SJSA1 (cell line): Measurements from ENCODE around the gene IRS2. TPM values are rescaled to one million over a fixed set of nuclear protein-coding genes. Genes with fewer than 3 reads are reported as not detected.

Source experiments
- DNase-seq, 2 experiments: peaks; one replicate each; pipeline ENCODE4 v3.0.0-alpha.2; 2015 to 2020; ENCODE audit warnings: low spot score in 2 of 2, low read depth in 1 of 2
- H3K27ac ChIP-seq: fragments of 250-450 bp; sonication (Bioruptor Pico); 2 replicates; pipeline ENCODE4 v1.5.1; 2020; ENCODE audit warnings: mild to moderate bottlenecking, moderate library complexity
- H3K27me3 ChIP-seq: fragments of 250-450 bp; sonication (Bioruptor Pico); replicated peaks from 2 replicates; pipeline ENCODE4 v1.5.1; 2020; ENCODE audit warnings: mild to moderate bottlenecking, moderate library complexity
- H3K36me3 ChIP-seq: fragments of 250-450 bp; sonication (Bioruptor Pico); 2 replicates; pipeline ENCODE4 v1.5.1; 2020; ENCODE audit warnings: mild to moderate bottlenecking
- H3K4me1 ChIP-seq: fragments of 250-450 bp; sonication (Bioruptor Pico); replicated peaks from 2 replicates; pipeline ENCODE4 v1.6.1; 2021; ENCODE audit warnings: mild to moderate bottlenecking
- H3K4me3 ChIP-seq: fragments of 250-450 bp; sonication (Bioruptor Pico); 2 replicates; pipeline ENCODE4 v1.5.1; 2020; ENCODE audit warnings: mild to moderate bottlenecking
- H3K9me3 ChIP-seq: fragments of 250-450 bp; sonication (Bioruptor Pico); replicated peaks from 2 replicates; pipeline ENCODE4 v1.5.1; 2020; ENCODE audit warnings: mild to moderate bottlenecking
- total RNA-seq: library from RNA; depleted of rRNA; stranded (reverse); fragments of >200 nt; shearing (Covaris generic); gene quantifications from 2 replicates; pipeline ENCODE4 v1.2.3, GENCODE V29; 2014

The IRS2 gene
- total RNA-seq, 1 experiment from 2014 or later, result 8.1 TPM

DNA sequence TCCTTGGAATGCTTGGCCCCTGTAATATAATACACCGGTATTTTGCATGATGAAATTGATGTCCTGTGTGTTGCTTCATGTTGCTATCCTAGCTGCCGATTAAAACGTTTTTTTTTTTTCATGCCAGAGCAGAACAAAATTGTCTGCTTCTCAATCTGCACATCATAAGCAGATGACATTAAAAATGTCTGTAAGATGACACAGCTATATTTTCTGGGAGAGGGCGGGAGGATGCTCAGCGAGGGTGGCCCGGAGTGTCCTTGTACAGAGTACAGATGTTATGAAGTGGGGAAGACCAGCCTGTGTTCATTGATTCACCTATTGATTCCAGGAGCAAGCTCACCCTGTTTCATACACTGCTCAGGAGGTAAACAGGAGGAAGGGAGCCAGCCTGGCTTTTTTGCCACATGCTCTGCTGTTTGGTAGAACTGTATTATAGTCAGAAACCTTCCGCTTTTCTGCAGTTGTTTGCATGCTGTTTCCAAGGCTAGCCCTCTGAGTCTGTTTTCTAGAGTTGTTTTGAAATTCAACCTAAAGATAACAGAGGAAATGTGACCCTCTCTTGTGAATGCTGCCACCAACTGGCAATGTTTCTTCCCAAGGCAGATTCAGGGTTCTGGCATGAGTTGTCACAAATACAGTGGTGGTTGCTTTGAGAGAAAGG is 4.7 kb upstream of the IRS2 start:
- no peak overlapping the region for H3K27ac ChIP-seq

DNA sequence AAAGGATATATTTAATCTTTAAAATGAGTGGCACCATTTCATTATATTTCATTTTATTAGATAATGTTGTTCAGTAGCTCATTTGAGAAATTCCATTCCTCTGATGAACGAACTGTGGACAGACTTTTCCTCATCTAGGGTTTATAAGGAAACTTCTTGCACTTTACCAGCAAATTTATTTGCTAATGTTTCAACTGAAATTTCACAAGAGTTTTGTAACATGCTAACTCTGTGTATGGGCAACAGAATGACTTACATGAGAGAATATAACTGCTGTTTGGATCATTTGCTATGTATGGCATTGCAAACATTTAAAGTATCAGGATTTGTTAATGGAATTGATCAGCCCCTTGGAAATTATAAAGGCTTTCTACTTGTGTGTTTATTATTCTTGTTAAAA is 3.7 kb upstream of the IRS2 start:
- Histone ChIP-seq H3K36me3 (peaks cover 9% of the 10 kb centered on the region), H3K27ac (no peak overlapping the region), H3K27me3 (peaks cover 83% of the 10 kb centered on the region), H3K4me3 (no peak overlapping the region), H3K9me3 (peaks cover 10% of the 10 kb centered on the region), H3K4me1 (peaks cover 16% of the 10 kb centered on the region)
- DNase-seq, result no peak

More for the DNA sequence above, 4.7 kb upstream of the IRS2 start:
- no peak overlapping the region for H3K4me3 ChIP-seq
- H3K9me3 ChIP-seq, result peaks cover 4% of the 10 kb centered on the region
- H3K4me1 ChIP-seq, result peaks cover 9% of the 10 kb centered on the region
- peak; percentile 77 to 84 for DNase-seq
- peaks cover 92% of the 10 kb centered on the region for H3K27me3 ChIP-seq
- peaks cover 3% of the 10 kb centered on the region for H3K36me3 ChIP-seq

DNA sequence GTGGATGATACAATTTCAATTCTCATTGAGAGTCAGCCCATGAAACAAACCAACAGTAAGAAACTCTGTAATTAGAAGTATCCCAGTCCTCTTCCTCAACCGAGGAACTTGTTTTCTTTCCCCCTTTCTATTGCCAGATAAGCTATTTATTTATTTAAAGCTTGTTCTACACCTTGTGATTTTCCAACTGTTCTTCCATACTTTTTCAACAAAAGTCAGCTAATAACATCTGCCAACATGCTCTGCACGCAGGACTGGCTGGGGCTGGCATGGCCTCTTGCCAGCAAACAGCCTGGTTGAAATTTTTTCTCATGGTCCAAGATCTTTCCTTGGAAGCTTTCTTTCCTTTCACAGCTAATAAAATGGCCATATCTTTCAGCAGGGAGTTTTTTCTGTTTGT is 2.9 kb upstream of the IRS2 start:
- peaks cover 14% of the 10 kb centered on the region for H3K36me3 ChIP-seq
- H3K9me3 ChIP-seq, result peaks cover 16% of the 10 kb centered on the region
- peaks cover 76% of the 10 kb centered on the region for H3K27me3 ChIP-seq
- H3K4me1 ChIP-seq, result peaks cover 24% of the 10 kb centered on the region
- peak in 1 of 2 experiments; percentile 55 for DNase-seq
- H3K27ac ChIP-seq, result no peak overlapping the region
- H3K4me3 ChIP-seq, result no peak overlapping the region

DNA sequence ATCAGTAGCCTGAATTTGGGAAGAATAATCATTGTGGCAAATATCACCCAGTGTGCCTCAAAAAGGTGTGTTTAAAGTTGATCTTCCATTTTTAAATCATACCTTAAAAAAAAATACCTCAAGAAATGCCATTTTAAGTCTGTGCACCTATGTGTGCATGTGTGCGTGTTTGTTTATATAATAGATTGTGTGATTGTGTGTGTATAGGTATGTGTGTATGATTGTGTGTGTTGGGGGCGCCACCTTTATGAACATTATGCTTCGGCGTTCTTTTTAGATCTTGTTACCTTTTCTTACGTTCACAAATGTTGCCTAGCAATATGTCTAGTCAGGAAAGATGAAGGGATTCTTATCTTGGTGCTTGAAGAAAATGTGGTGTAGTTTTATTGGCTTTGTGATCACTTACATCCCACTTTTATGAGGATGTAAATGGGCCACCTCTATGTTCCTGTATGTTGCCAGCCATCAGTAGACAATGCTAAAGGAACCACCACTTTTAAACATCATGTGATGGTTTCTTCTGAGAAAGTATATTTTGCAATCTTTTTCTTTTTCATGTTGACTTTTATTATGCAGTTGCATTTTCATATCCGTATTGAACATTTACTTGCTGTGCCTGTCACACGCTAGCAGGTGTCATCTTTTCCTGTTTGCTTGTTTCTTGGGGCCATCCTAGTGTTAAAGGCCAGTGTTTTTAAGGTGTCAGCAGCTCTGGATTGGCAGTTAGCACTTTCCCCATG is 2.2 kb upstream of the IRS2 start:
- peak in 1 of 2 experiments; percentile 45 for DNase-seq

DNA sequence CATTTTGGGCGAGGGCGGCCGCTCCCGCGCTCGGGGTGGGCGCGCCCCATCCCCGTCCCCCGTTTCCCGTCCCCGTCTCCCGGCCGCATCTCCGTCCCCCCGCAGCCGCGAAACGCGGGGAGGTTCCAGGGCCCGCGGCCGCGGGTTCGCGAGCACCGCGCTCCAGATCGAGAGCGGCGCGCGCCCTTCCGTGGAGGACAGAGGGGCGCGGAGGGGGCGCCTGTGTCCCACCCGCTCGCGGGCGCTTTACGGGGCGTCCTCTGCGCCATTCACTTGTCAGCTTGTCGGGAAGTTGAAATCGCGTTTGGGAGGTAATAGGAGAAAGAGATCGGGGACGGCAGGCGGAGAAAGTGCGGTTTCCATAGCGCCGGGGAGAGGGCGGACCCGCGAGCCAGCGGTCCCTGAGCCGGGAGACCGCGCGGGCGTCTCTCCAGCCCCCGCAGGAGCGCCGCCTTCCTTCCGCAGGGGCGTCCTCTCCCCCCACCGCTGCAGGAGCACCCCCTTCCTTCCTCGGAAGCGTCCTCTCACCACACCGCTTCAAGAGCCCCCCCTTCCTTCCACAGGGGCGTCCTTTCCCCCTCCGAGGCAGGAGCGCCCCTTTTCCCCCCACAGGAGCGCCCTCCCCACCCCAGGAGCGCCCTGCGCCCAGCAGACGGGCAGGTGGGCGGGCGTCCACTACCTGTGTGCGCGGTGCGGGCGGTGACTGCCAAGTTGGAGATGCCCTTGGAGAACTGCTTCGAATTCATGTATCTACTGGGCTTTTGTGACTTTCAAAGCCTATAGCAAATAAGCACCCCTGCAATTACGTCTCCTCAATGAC is 962 bp upstream of the IRS2 start:
- Histone ChIP-seq H3K27me3 (peaks cover 57% of the 10 kb centered on the region), H3K36me3 (peaks cover 34% of the 10 kb centered on the region), H3K4me1 (peaks cover 29% of the 10 kb centered on the region), H3K9me3 (peaks cover 27% of the 10 kb centered on the region), H3K27ac (peak overlapping the region; percentile 72), H3K4me3 (peak overlapping the region; percentile 85)
- DNase-seq, result peak; percentile 88 to 95

More for the DNA sequence above, 2.2 kb upstream of the IRS2 start:
- Histone ChIP-seq H3K4me3 (no peak overlapping the region), H3K27me3 (peaks cover 69% of the 10 kb centered on the region), H3K9me3 (peaks cover 23% of the 10 kb centered on the region), H3K27ac (no peak overlapping the region), H3K36me3 (peaks cover 22% of the 10 kb centered on the region), H3K4me1 (peaks cover 29% of the 10 kb centered on the region)

DNA sequence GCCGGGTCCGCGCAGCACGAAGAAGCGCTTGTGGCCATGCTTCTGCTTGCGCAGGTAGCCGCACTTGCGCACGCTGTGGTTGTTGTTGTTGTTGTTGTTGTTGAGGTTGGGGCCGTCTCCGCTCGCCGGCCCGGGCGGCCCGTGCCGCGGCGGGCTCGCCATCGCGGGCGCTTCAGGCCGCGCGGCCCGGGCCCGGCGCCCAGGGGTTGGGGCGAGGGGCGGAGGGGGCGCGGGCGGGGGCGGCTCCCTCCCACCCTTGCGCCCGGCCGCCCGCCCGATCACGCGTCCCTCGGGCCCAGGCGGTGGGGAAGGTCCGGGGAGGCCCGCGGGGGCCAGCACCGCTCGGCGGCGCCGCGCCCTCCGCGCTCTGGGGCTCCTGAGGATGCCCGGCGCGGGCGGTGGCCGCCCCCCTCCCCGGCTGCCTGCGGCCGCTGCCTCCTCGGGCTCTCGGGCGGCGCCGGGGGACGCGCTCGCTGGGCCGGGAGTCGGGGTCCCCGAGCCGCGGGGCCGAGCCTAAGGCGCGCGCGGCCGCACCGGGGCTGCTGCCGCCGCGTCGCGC is 412 bp downstream of the IRS2 start:
- Histone ChIP-seq H3K4me3 (peak overlapping the region; percentile 85), H3K4me1 (peaks cover 38% of the 10 kb centered on the region), H3K9me3 (peaks cover 27% of the 10 kb centered on the region), H3K27ac (no peak overlapping the region), H3K27me3 (peaks cover 44% of the 10 kb centered on the region), H3K36me3 (peaks cover 47% of the 10 kb centered on the region)
- no peak for DNase-seq

DNA sequence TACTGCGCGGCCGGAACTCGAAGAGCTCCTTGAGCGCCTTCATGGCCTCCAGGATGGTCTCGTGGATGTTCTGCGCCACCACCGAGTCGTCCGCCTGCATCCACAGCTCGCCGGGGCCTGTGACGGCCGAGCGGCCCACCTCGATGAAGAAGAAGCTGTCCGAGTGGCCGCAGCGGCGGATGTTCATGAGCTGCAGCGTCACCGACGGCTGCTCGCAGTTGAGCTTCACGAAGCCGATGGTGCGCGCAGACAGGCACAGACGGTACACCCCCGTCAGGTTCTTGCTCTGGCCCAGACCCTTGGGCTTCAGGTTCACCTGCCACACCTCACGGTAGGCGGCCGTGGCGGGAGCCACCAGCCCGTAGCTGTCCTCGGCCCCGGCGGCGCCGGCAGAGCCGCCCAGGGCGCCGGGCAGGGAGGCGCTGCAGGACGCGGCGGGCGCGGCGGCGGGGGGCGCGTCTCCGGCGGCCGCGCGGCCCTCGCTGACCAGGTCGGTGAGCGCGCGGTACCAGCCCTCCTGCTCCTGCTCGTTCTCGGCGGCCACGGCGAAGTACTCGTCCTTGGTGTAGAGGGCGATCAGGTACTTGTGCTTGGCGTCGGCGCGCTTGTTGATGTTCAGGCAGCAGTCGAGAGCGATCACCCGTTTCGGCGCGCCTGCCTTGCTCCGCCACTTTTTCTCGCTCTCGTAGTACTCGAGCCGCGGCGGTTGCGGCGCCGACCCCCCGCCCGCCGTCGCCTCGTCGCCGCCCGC is 1.1 kb downstream of the IRS2 start:
- peak overlapping the region; percentile 85 for H3K4me3 ChIP-seq
- DNase-seq, result peak; percentile 91 to 96
- H3K27ac ChIP-seq, result no peak overlapping the region
- H3K36me3 ChIP-seq, result peaks cover 54% of the 10 kb centered on the region
- H3K27me3 ChIP-seq, result peaks cover 37% of the 10 kb centered on the region
- H3K4me1 ChIP-seq, result peaks cover 45% of the 10 kb centered on the region
- H3K9me3 ChIP-seq, result peaks cover 27% of the 10 kb centered on the region

DNA sequence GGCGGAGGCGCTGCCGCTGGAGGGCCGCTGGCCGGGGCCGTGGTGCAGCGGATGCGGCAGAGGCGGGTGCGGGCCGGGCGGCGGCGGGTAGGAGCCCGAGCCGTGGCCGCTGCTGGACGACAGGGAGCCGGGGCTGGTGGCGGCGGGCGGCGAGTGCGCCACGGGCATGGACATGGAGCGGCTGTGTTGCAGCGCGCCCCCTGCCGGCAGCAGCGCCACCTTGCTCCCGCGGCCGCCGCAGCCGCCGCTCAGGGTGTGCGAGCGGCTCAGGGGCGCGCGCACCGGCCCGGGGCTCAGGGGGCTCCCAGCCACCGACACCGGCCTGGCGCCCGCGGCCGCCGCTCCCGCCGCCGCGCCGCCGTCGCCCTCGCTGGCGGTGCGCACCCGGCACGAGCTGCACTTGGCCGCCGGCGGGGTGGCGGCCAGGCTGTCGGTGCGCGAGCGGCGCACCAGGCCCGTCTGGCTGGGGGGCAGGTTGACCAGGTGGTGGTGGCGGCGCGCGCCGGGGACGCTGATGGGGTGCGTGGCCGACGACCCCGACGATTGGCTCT is 1.7 kb downstream of the IRS2 start:
- Histone ChIP-seq H3K27me3 (peaks cover 31% of the 10 kb centered on the region), H3K9me3 (peaks cover 27% of the 10 kb centered on the region), H3K36me3 (peaks cover 59% of the 10 kb centered on the region), H3K4me3 (peak overlapping the region; percentile 85), H3K4me1 (peaks cover 48% of the 10 kb centered on the region), H3K27ac (no peak overlapping the region)
- peak; percentile 82 to 98 for DNase-seq

DNA sequence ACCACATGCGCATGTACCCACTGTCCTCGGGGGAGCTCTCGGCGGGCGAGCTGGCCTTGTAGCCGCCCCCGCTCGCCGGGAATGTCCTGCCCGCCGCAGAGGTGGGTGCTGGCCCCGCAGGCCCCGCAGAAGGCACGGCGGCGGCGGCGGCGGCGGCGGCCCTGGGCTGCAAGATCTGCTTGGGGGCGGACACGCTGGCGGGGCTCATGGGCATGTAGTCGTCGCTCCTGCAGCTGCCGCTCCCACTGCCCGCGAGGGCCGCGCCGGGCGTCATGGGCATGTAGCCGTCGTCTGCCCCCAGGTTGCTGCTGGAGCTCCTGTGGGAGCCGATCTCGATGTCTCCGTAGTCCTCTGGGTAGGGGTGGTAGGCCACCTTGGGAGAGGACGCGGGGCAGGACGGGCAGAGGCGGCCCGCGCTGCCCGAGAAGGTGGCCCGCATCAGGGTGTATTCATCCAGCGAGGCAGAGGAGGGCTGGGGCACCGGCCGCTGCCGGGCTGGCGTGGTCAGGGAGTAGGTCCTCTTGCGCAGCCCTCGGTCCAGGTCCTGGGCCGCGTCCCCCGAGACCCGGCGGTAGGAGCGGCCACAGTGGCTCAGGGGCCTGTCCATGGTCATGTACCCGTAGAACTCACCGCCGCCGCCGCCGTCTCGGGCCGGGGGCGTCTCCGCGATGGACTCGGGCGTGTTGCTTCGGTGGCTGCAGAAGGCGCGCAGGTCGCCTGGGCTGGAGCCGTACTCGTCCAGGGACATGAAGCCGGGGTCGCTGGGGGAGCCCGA is 2.4 kb downstream of the IRS2 start:
- H3K4me1 ChIP-seq, result peaks cover 52% of the 10 kb centered on the region
- H3K36me3 ChIP-seq, result peaks cover 66% of the 10 kb centered on the region
- DNase-seq, result peak in 1 of 2 experiments; percentile 86
- peaks cover 27% of the 10 kb centered on the region for H3K9me3 ChIP-seq
- peak overlapping the region; percentile 85 for H3K4me3 ChIP-seq
- H3K27ac ChIP-seq, result no peak overlapping the region
- peaks cover 24% of the 10 kb centered on the region for H3K27me3 ChIP-seq

DNA sequence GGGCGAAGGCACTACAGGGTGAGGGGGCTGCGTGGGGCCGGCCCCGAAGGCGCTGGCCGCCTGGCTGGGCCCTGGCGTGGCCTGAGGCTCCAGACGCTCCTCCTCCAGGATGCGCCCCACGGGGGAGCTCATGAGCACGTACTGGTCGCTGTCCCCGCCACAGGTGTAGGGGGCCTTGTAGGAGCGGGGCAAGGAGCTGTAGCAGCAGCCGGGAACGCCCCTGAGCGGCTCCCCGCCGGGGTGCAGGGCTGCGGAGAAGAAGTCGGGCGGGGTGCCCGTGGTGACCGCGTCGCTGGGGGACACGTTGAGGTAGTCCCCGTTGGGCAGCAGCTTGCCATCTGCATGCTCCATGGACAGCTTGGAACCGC is 3.0 kb downstream of the IRS2 start:
- H3K27me3 ChIP-seq, result peaks cover 18% of the 10 kb centered on the region
- peaks cover 68% of the 10 kb centered on the region for H3K36me3 ChIP-seq
- peak in 1 of 2 experiments; percentile 86 for DNase-seq
- no peak overlapping the region for H3K27ac ChIP-seq
- peaks cover 27% of the 10 kb centered on the region for H3K9me3 ChIP-seq
- H3K4me1 ChIP-seq, result peaks cover 56% of the 10 kb centered on the region
- H3K4me3 ChIP-seq, result no peak overlapping the region

DNA sequence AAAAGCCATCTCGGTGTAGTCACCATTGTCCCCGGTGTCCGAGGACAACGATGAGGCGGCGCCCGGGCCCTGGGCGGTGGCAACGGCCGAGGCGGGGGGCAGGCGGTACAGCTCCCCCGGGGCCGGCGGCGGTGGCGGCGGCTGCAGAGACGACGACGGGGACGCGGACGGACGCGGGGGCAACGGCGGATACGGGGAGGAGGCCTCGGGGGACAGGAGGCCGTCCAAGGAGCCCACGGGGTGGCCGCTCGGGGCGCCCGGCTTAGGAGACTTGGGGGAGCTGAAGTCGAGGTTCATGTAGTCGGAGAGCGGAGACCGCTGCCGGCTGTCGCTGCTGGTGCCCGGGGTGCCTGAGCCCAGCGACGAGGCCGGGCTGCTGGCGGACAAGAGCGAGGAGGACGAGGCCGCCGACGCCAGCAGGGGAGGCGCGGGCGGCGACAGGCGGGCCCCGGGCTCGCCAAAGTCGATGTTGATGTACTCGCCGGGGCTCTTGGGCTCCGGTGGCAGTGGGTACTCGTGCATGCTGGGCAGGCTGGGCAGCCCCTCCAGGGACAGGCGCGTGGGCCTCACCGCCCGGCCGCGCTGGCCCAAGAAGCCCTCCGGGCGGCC is 3.5 kb downstream of the IRS2 start:
- Histone ChIP-seq H3K4me3 (no peak overlapping the region), H3K9me3 (peaks cover 27% of the 10 kb centered on the region), H3K36me3 (peaks cover 68% of the 10 kb centered on the region), H3K27ac (no peak overlapping the region), H3K4me1 (peaks cover 61% of the 10 kb centered on the region), H3K27me3 (peaks cover 13% of the 10 kb centered on the region)
- peak in 1 of 2 experiments; percentile 86 for DNase-seq
